ENCODE measurements around the gene PPP1R3C.

Gene PPP1R3C

DNA sequence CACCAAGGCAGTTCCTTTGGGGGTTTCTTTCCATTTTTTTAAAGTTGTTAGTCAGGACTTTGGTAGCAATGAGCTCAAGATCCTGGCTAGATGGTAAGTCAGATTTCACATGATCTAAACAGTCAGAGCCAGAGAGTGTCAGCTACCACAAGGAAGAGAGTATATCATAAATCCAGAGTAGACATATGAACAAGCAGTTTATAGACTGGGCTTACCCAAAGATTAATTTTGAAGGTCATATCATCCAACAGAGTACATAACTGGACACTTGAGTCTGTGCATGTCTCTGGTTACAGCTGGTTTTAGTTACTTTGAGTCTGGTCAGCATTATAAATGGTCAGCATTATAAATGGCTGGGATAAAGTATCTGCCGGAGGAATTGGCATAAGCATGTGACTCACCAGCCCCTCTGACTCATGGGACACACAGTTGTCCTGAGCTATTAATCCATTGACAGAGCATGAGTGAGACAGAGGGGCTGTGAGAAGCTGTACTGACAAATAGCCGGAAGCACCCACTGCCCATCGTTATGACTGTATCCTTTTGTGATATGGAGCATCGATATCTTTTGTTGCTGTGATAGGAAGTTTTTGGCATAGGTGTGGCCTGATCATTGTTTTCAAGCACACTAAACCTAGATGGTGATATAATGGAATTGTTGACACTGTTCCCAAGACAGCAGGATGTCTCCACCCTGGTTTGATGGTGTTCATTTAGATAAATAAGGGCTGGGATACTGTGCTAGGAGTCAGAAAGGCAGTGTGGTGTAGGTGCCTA, 19.3 kb downstream of the PPP1R3C start:
- peaks cover 10% of the 10 kb centered on the region for H3K27me3 Mint-ChIP-seq
- no peaks in the 10 kb centered on the region for H3K9me3 Mint-ChIP-seq
- no peak overlapping the region for H3K27ac Mint-ChIP-seq
- H3K36me3 Mint-ChIP-seq, result no peaks in the 10 kb centered on the region
- H3K4me3 Mint-ChIP-seq, result no peak overlapping the region
- no peaks in the 10 kb centered on the region for H3K4me1 Mint-ChIP-seq

GRCh38 chr10:91610919-91611318, 22.0 kb downstream of the PPP1R3C start:
- peaks cover 5% of the 10 kb centered on the region for H3K27me3 Mint-ChIP-seq
- H3K27ac Mint-ChIP-seq, result no peak overlapping the region
- H3K4me1 Mint-ChIP-seq, result no peaks in the 10 kb centered on the region
- H3K4me3 Mint-ChIP-seq, result no peak overlapping the region
- H3K36me3 Mint-ChIP-seq, result no peaks in the 10 kb centered on the region
- no peaks in the 10 kb centered on the region for H3K9me3 Mint-ChIP-seq

GRCh38 chr10:91610444-91610843, 22.4 kb downstream of the PPP1R3C start:
- Mint-ChIP-seq H3K4me1 (no peaks in the 10 kb centered on the region), H3K36me3 (no peaks in the 10 kb centered on the region), H3K9me3 (no peaks in the 10 kb centered on the region), H3K4me3 (no peak overlapping the region), H3K27me3 (peaks cover 2% of the 10 kb centered on the region), H3K27ac (no peak overlapping the region)

GRCh38 chr10:91607646-91608403, 25.0 kb downstream of the PPP1R3C start:
- no peak overlapping the region for H3K4me3 Mint-ChIP-seq
- H3K27me3 Mint-ChIP-seq, result peaks cover 2% of the 10 kb centered on the region
- H3K27ac Mint-ChIP-seq, result no peak overlapping the region
- no peaks in the 10 kb centered on the region for H3K4me1 Mint-ChIP-seq
- no peaks in the 10 kb centered on the region for H3K9me3 Mint-ChIP-seq
- H3K36me3 Mint-ChIP-seq, result no peaks in the 10 kb centered on the region

DNA sequence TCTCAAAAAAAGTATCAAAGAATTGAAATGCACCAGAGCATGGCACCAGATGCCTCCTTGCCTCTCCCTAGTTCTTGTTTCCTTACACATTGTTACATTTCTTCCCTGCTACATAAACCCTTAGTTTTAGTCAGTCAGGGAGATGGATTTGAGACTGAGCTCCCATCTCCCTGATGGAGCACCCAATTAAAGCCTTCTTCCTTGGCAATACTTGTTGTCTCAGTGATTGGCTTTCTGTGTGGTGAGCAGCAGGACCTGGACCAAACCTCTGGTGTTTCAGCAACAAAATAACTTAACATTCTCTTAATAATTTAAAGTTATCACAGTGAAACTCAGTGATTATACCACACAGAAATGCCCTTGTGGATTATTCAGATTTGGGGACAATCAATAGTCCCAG, 26.9 kb downstream of the PPP1R3C start:
- Mint-ChIP-seq H3K4me3 (no peak overlapping the region), H3K27ac (no peak overlapping the region), H3K4me1 (no peaks in the 10 kb centered on the region), H3K9me3 (no peaks in the 10 kb centered on the region), H3K27me3 (no peaks in the 10 kb centered on the region), H3K36me3 (no peaks in the 10 kb centered on the region)

DNA sequence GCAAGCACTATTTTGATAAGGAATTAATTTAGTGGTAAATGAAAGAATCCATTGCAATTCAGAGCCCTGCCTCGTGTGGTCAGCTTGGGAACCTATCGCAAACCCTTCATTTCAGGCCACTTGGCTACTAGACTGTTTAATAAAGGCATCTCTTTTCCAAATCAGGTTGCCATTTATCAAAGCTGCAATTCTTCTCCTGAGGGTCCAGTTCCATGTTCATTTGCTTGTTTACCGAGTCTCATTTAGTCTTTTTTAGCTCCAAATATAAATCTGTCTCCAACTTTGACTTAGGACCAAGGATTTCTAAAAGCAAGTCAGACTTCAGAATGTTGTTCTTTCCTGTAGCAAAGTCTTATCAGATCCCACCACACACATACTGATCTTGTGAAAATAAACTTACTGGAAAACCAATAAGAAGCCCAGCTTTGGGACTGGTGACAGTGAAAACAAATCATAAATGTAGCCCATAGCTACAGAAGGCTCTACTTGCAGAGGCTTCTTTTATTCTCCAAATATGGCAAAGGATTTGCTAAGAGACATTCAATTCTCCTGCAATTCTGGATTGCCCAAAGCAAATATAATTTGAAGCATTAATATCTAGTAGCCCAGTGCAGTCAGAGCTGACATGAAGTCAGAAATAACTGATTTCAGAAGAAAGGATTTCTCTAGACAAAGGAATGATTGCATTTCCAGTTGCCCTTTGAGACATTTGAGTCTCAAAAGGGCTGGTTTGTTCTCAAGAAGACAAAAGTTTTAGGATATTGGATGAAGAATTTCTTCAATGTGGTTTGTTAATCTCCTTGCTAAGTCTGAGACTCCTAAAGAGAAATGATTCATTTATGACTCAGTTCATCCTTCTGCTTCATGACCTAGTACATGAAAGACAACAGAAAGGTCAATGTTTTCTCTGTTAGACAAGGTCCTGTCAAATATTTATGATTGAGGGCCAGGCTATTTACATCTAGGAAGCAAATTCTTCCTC, 28.0 kb downstream of the PPP1R3C start:
- Mint-ChIP-seq H3K9me3 (no peaks in the 10 kb centered on the region), H3K4me3 (no peak overlapping the region), H3K27me3 (no peaks in the 10 kb centered on the region), H3K27ac (no peak overlapping the region), H3K4me1 (no peaks in the 10 kb centered on the region), H3K36me3 (no peaks in the 10 kb centered on the region)

DNA sequence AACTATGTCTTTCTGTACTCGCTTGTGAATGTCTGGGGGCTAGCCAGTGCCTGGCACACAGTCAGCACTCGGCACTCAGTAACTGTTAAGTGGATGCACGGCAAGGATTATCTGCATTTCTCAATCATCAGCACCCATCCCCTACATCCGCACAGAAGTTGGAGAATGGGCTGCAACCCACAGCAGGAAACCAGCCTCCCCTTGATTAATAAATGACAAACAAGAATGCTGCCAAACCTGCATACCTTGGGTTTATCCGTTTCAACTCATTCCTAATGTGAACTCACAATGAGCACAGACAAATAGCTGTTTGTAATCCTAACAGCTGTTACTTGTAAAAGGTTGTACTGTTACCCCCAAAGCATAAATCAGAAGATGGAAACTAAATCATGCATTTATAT, 28.9 kb downstream of the PPP1R3C start:
- no peaks in the 10 kb centered on the region for H3K4me1 Mint-ChIP-seq
- no peaks in the 10 kb centered on the region for H3K9me3 Mint-ChIP-seq
- no peaks in the 10 kb centered on the region for H3K27me3 Mint-ChIP-seq

GRCh38 chr10:91602868-91603568, 29.9 kb downstream of the PPP1R3C start:
- H3K36me3 Mint-ChIP-seq, result no peaks in the 10 kb centered on the region
- H3K9me3 Mint-ChIP-seq, result no peaks in the 10 kb centered on the region
- no peak overlapping the region for H3K4me3 Mint-ChIP-seq
- no peak overlapping the region for H3K27ac Mint-ChIP-seq
- H3K4me1 Mint-ChIP-seq, result no peaks in the 10 kb centered on the region
- H3K27me3 Mint-ChIP-seq, result no peaks in the 10 kb centered on the region

More for the DNA sequence above, 28.9 kb downstream of the PPP1R3C start:
- Mint-ChIP-seq H3K4me3 (no peak overlapping the region), H3K27ac (no peak overlapping the region), H3K36me3 (no peaks in the 10 kb centered on the region)

- Mint-ChIP-seq H3K4me1 (no peaks in the 10 kb centered on the region), H3K36me3 (no peaks in the 10 kb centered on the region), H3K27ac (no peak overlapping the region), H3K4me3 (no peak overlapping the region), H3K27me3 (no peaks in the 10 kb centered on the region), H3K9me3 (no peaks in the 10 kb centered on the region)
These were observed 30.4 kb downstream of the PPP1R3C start for GRCh38 chr10:91602449-91602848.

GRCh38 chr10:91601212-91601611, 31.7 kb downstream of the PPP1R3C start:
- H3K27ac Mint-ChIP-seq, result no peak overlapping the region
- H3K4me3 Mint-ChIP-seq, result no peak overlapping the region

DNA sequence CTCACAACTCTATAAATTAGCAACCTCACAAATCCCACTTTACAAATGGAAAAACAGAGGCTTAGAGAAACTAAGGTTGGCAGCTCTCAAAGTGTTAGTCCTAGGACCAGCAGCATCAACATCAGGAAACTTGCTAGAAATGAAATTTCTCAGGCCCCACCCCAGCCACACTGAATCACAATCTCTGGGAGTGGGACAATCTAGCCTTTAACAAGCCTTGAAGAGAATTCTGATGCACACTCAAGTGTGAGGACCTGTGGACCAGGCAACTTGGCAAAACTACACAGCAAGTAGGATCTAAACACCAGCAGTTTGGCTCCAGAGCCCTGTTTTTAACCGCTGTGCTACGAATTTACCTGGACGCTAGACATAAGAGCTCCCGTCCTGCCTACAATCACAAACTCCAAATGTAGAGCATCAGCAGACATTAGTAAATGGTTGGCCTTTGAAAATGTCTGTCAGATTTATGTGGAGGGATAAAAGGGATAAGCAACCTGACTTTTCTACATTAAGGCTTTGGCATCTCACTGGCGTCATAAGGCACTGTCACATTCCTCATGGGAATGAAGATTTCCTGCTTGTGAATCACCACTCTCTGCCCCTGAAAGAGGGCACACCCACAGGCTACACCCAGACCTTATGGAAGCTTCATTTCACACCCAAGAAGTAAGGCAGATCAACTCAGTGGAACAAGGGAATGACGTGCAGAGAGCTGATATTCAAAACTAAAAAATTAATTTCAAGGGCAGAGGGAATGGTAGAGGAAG, 34.5 kb downstream of the PPP1R3C start:
- Mint-ChIP-seq H3K9me3 (no peaks in the 10 kb centered on the region), H3K4me1 (no peaks in the 10 kb centered on the region), H3K27ac (no peak overlapping the region), H3K4me3 (no peak overlapping the region), H3K27me3 (peaks cover 6% of the 10 kb centered on the region), H3K36me3 (no peaks in the 10 kb centered on the region)

More at GRCh38 chr10:91601212-91601611, 31.7 kb downstream of the PPP1R3C start:
- no peaks in the 10 kb centered on the region for H3K9me3 Mint-ChIP-seq
- H3K4me1 Mint-ChIP-seq, result no peaks in the 10 kb centered on the region
- no peaks in the 10 kb centered on the region for H3K36me3 Mint-ChIP-seq
- H3K27me3 Mint-ChIP-seq, result peaks cover 1% of the 10 kb centered on the region

DNA sequence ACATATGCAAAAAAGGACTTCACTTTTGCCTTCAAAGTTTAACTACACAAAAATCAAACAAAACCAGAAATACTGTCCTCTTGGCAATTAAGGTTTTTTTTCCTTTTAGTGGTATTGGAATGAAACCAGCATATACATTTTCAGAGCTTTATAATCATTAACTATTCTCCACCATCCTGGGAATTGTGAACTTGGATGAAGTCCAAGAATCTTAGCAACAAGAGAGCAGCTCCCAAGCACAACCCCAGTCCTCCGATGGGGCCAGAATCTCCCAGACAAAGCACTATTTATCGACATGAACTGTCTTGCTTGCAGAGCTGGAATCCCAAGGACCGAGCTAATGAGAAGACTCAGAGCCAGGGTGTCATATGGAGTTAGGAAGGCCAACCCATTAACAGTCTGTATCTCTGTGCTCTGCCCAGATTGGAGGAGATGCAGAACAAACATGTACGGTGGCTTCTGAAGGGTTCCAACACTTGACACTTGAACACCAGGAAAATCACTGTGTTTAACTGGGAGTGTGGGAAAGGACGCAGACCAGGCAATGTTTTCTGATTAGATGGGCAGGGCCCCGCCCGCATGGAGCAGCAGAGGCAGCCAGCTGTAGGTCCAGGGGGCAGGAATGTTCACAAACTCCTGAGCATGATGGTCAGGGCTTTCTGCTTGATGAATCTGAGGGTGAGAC, 35.5 kb downstream of the PPP1R3C start:
- Mint-ChIP-seq H3K4me1 (no peaks in the 10 kb centered on the region), H3K36me3 (no peaks in the 10 kb centered on the region), H3K9me3 (no peaks in the 10 kb centered on the region), H3K27ac (no peak overlapping the region), H3K4me3 (no peak overlapping the region), H3K27me3 (peaks cover 8% of the 10 kb centered on the region)

DNA sequence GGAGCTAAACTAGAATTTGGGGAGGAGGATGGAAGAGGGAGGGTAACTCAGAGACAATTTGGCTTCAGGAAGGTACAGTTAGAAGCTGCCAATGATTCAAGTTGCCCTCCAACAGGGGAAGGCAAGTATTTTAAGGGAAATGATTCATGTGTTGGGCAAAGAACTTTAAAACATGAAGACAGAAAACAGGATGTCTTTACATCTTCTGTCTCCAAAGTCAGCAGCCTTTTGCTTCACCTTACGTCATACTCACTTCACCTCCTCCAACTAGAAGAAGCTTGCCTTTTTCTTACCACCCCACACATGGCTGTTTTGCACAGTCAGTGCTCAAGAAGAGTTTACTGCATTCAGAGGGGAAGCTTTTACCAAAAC, 36.1 kb downstream of the PPP1R3C start:
- Mint-ChIP-seq H3K36me3 (no peaks in the 10 kb centered on the region), H3K27ac (no peak overlapping the region), H3K27me3 (peaks cover 8% of the 10 kb centered on the region), H3K4me1 (no peaks in the 10 kb centered on the region), H3K9me3 (no peaks in the 10 kb centered on the region), H3K4me3 (no peak overlapping the region)

DNA sequence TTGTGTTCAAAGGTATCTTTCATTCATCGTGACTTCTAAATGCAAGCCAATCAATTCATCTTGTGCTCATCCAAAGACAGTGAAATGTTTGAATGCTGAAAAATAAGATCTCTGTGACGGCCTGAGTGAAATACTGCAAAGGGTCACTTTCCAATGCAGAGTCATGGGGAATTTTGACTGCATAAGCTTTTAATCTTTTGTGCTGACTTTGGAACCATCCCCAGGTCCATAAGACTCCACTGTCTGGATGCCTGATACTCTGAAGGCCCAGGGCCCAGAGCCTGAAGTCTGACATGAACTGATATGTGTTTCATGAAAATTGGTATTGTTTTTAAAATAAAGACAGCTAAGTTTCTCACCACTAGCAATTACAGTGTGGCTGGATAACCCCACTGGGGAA, 39.0 kb downstream of the PPP1R3C start:
- H3K27ac Mint-ChIP-seq, result no peak overlapping the region
- no peaks in the 10 kb centered on the region for H3K9me3 Mint-ChIP-seq
- peaks cover 11% of the 10 kb centered on the region for H3K27me3 Mint-ChIP-seq
- H3K4me1 Mint-ChIP-seq, result no peaks in the 10 kb centered on the region
- no peak overlapping the region for H3K4me3 Mint-ChIP-seq
- H3K36me3 Mint-ChIP-seq, result no peaks in the 10 kb centered on the region
